Spleen (tissue), 7 donors: ENCODE measurements around the gene SASH1.

Experiments
- POLR2AphosphoS5 ChIP-seq, 3 donors: sonication (generic); formaldehyde crosslinking; IDR thresholded peaks; one replicate each; pipeline ENCODE4 v1.5.1; 2017; ENCODE audit warnings: antibody characterized with exemption in 3 of 3
- TF ChIP-seq, protein P1 (sequence below), 11 experiments: fragments of 200-600 bp in 7 of 11; fragments of 450-650 bp in 4 of 11; sonication (generic) in 4 of 11; IDR thresholded peaks in 8 of 11; conservative IDR thresholded peaks in 3 of 11; 1 replicate in 7 of 11; 2 replicates in 4 of 11; pipeline versions ENCODE4 v1.4.0 to v1.8.0; 2016 to 2021; ENCODE audit warnings: antibody characterized with exemption in 11 of 11, inconsistent platforms in 4 of 11, mild to moderate bottlenecking in 1 of 11
- donor health status: DM: no; HTN: no; CAD: no; lungs with moderate emphysema.
- donor health status: DM: no; HTN: no; CAD: no.
- donor health status: DM: no; HTN: no; CAD: no.

DNA sequence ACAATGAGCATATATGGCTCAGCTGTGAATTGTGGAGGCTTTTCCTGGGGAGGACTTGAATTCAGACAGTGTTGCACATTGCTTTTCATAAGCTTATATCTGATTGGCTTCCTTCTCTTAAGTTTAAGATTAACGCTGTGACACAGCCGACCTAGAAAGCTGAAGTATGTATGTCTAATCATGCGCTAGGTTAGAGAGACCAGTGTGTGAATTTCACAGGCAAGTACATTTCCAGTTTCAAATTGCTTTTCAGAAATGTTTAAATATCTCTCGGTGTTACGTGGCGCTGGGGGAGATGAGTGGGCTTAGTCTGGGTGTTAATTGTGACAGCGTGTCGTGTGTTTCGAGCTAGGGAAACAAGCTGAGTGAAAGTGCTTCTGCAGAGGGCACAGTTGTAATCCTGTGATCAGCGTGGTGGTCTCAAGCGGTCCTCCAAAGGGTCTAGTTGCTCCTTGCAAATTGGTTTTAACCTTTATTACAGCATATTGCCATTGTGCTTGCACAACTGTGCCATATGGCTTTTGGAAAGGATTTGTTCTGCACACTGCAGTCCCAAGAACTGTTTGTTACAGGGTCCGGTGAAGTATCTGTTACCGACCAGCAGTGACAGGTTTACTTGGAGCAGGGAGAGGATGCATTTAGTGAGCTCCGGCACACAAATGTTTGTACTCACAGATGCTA is 166.6 kb downstream of the SASH1 start:
- TF ChIP-seq, protein P1, sequence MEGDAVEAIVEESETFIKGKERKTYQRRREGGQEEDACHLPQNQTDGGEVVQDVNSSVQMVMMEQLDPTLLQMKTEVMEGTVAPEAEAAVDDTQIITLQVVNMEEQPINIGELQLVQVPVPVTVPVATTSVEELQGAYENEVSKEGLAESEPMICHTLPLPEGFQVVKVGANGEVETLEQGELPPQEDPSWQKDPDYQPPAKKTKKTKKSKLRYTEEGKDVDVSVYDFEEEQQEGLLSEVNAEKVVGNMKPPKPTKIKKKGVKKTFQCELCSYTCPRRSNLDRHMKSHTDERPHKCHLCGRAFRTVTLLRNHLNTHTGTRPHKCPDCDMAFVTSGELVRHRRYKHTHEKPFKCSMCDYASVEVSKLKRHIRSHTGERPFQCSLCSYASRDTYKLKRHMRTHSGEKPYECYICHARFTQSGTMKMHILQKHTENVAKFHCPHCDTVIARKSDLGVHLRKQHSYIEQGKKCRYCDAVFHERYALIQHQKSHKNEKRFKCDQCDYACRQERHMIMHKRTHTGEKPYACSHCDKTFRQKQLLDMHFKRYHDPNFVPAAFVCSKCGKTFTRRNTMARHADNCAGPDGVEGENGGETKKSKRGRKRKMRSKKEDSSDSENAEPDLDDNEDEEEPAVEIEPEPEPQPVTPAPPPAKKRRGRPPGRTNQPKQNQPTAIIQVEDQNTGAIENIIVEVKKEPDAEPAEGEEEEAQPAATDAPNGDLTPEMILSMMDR (IDR thresholded peaks at IDR 0.05 in 8 of 11, conservative IDR thresholded peaks at IDR 0.05 in 3 of 11): no peak
- no peak for TF ChIP-seq POLR2AphosphoS5 (IDR thresholded peaks at IDR 0.05)
